ENCODE results near the gene WDR82. TPM values are rescaled to one million over a fixed set of nuclear protein-coding genes. Genes with fewer than 3 reads are reported as not detected.

The WDR82 gene
- total and polyA plus RNA-seq, 10 of the 15 experiments (the other 5 are each of a cell fraction or from before 2014, with no cell fraction given), result 10.1 to 82.4 (median 48.7) TPM

GRCh38 chr3:52225452-52226228, 52.8 kb downstream of the WDR82 start, which contains the start of gene TLR9 (continued):
- TF ChIP-seq CUX1 (IDR thresholded peaks at IDR 0.05; ENCODE audit: insufficient replicate concordance, low read depth, low read length), result no peak
- TF ChIP-seq MTA3 (IDR thresholded peaks at IDR 0.05; ENCODE audit: borderline replicate concordance, low read length), result 0 out of 2 replicates have a peak, but pooled peaks have one; percentile 59
- no peak; a peak in 1 of 4 replicates for TF ChIP-seq BHLHE40 (IDR thresholded peaks at IDR 0.05; ENCODE audit: borderline replicate concordance in 1 of 2, low read depth in 2 of 2, low read length in 1 of 2)
- no peak for TF ChIP-seq PAX5 (IDR thresholded peaks at IDR 0.05; ENCODE audit: borderline replicate concordance, low read depth, low read length)
- no peak for TF ChIP-seq ZNF207 (IDR thresholded peaks at IDR 0.05; ENCODE audit: borderline replicate concordance)
- no peak for TF ChIP-seq SRF (IDR thresholded peaks at IDR 0.05; ENCODE audit: low read depth in 2 of 2, low read length in 2 of 2)
- TF ChIP-seq STAT3 (IDR thresholded peaks at IDR 0.05; ENCODE audit: low read depth, low read length), result no peak
- no peak for TF ChIP-seq SMAD1 (IDR thresholded peaks at IDR 0.05; ENCODE audit: low read depth, partially characterized antibody)
- TF ChIP-seq, protein P1, sequence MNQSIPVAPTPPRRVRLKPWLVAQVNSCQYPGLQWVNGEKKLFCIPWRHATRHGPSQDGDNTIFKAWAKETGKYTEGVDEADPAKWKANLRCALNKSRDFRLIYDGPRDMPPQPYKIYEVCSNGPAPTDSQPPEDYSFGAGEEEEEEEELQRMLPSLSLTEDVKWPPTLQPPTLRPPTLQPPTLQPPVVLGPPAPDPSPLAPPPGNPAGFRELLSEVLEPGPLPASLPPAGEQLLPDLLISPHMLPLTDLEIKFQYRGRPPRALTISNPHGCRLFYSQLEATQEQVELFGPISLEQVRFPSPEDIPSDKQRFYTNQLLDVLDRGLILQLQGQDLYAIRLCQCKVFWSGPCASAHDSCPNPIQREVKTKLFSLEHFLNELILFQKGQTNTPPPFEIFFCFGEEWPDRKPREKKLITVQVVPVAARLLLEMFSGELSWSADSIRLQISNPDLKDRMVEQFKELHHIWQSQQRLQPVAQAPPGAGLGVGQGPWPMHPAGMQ (IDR thresholded peaks at IDR 0.05; ENCODE audit: borderline replicate concordance), result no peak
- TF ChIP-seq SUPT20H (IDR thresholded peaks at IDR 0.05; ENCODE audit: borderline replicate concordance, control insufficient read depth, low read depth, low read length), result no peak
- peak; percentile 88 for TF ChIP-seq HDGF (IDR thresholded peaks at IDR 0.05)
- TF ChIP-seq BMI1 (IDR thresholded peaks at IDR 0.05; ENCODE audit: borderline replicate concordance), result no peak
- TF ChIP-seq RAD51 (IDR thresholded peaks at IDR 0.05), result no peak
- peak; percentile 82 for TF ChIP-seq MEF2B (IDR thresholded peaks at IDR 0.05; ENCODE audit: partially characterized antibody, poor library complexity, severe bottlenecking)
- no peak for TF ChIP-seq ZBTB33 (IDR thresholded peaks at IDR 0.05)
- peak in 1 of 2 experiments; percentile 43; a peak in 1 of 3 replicates for TF ChIP-seq EGR1 (IDR thresholded peaks at IDR 0.05; ENCODE audit: borderline replicate concordance in 1 of 2, low read depth in 2 of 2, low read length in 2 of 2)
- peak; percentile 49; the same call in 1 of the 2 replicates for TF ChIP-seq ZNF217 (IDR thresholded peaks at IDR 0.05)
